Hematopoietic multipotent progenitor cell treated with erythropoietin and hydrocortisone succinate and interleukin-3 and kit ligand, for 6 days (in vitro differentiated cells): ENCODE measurements around the gene RFFL.
"Not testable (repeated sequence)": the region's sequence is repeated elsewhere in the genome, so short reads cannot be mapped to it uniquely, and the experiment has no call there.

Experiments used
- DNase-seq: peaks from one replicate; pipeline ENCODE4 v3.0.0-alpha.2; 2015

The RFFL gene

GRCh38 chr17:35063514-35064223, at the start of gene RFFL:
Gene RFFL (minus strand): TSS chr17:35063707. CDS start chr17:35026553, 37,154 bp downstream.
- peak; percentile 97 for DNase-seq

GRCh38 chr17:35110791-35111190, 47.3 kb upstream of the RFFL start:
- not testable (repeated sequence) for DNase-seq

- DNase-seq: no peak
Observed at GRCh38 chr17:35104844-35105450, 41.4 kb upstream of the RFFL start.

GRCh38 chr17:35103271-35103670, 39.8 kb upstream of the RFFL start:
- DNase-seq: no peak

- DNase-seq: no peak
Observed at GRCh38 chr17:35101725-35102124, 38.2 kb upstream of the RFFL start.

GRCh38 chr17:35101036-35101435, 37.5 kb upstream of the RFFL start:
- DNase-seq: no peak

- no peak for DNase-seq
Observed at GRCh38 chr17:35099908-35100307, 36.4 kb upstream of the RFFL start.

- DNase-seq: no peak
Observed at GRCh38 chr17:35097776-35098175, 34.3 kb upstream of the RFFL start.

GRCh38 chr17:35095741-35096140, 32.2 kb upstream of the RFFL start:
- no peak for DNase-seq

GRCh38 chr17:35094902-35095301, 31.4 kb upstream of the RFFL start:
- DNase-seq: no peak

GRCh38 chr17:35090707-35091106, 27.2 kb upstream of the RFFL start:
- not testable (repeated sequence) for DNase-seq

- peak; percentile 75 for DNase-seq
Observed at GRCh38 chr17:35089586-35090296, 26.2 kb upstream of the RFFL start.

- peak; percentile 91 for DNase-seq
Observed at GRCh38 chr17:35088881-35089585, 25.5 kb upstream of the RFFL start.

- peak; percentile 49 for DNase-seq
Observed at GRCh38 chr17:35088356-35088880, 24.9 kb upstream of the RFFL start.

GRCh38 chr17:35087731-35088355, 24.3 kb upstream of the RFFL start:
- peak; percentile 76 for DNase-seq

GRCh38 chr17:35086931-35087573, 23.5 kb upstream of the RFFL start:
- DNase-seq: no peak

- DNase-seq: no peak
Observed at GRCh38 chr17:35086164-35086563, 22.7 kb upstream of the RFFL start.

GRCh38 chr17:35084987-35085386, 21.5 kb upstream of the RFFL start:
- no peak for DNase-seq

- no peak for DNase-seq
Observed at GRCh38 chr17:35083071-35083470, 19.6 kb upstream of the RFFL start.

GRCh38 chr17:35082073-35082657, 18.7 kb upstream of the RFFL start:
- DNase-seq: peak; percentile 80

GRCh38 chr17:35081638-35082037, 18.1 kb upstream of the RFFL start:
- no peak for DNase-seq

- DNase-seq: no peak
Observed at GRCh38 chr17:35080536-35080935, 17.0 kb upstream of the RFFL start.
